ENCODE data around the gene NUCKS1.

- TF ChIP-seq CTCF (IDR thresholded peaks at IDR 0.05; ENCODE audit: low read length) (no peak), EZH2 (IDR thresholded peaks at IDR 0.05; ENCODE audit: borderline replicate concordance, low read length) (no peak)
Measured at GRCh38 chr1:205764578-205764977, 14.6 kb upstream of the NUCKS1 start.

All from OCI-LY1 (cell line).